Progenitor cell of endocrine pancreas (in vitro differentiated cells): ENCODE data around the gene EMC9. TPM values are rescaled to one million over a fixed set of nuclear protein-coding genes. Genes with fewer than 3 reads are reported as not detected.

ENCODE experiments used
- DNase-seq: peaks from one replicate; pipeline ENCODE4 v3.0.0; 2021; ENCODE audit warnings: low spot score; ENCODE audit not compliant: unreplicated experiment
- H3K27ac Mint-ChIP-seq: 2 replicates; pipeline ENCODE4 v1.8.0; 2021; ENCODE audit warnings: mild to moderate bottlenecking, moderate library complexity, mixed read lengths
- H3K27me3 Mint-ChIP-seq: 2 replicates; pipeline ENCODE4 v1.8.0; 2021; ENCODE audit warnings: mixed read lengths
- H3K36me3 Mint-ChIP-seq: 2 replicates; pipeline ENCODE4 v1.8.0; 2022; ENCODE audit warnings: mixed read lengths; ENCODE audit not compliant: insufficient read depth
- H3K4me1 Mint-ChIP-seq: 2 replicates; pipeline ENCODE4 v1.8.0; 2021; ENCODE audit warnings: low read depth, mixed read lengths
- H3K4me3 Mint-ChIP-seq: 2 replicates; pipeline ENCODE4 v1.8.0; 2021; ENCODE audit warnings: low read depth, mild to moderate bottlenecking, moderate library complexity, mixed read lengths
- H3K9me3 Mint-ChIP-seq: 2 replicates; pipeline ENCODE4 v1.8.0; 2021; ENCODE audit warnings: low read depth, mixed read lengths
- CTCF ChIP-seq: fragments of 200-600 bp; sonication (generic); IDR thresholded peaks from one replicate; pipeline ENCODE4 v1.5.0; 2021; ENCODE audit warnings: antibody characterized with exemption, mild to moderate bottlenecking; ENCODE audit not compliant: unreplicated experiment
- total RNA-seq: library from RNA; stranded (reverse); gene quantifications from 2 replicates; pipeline ENCODE4 v1.2.1, GENCODE V29; 2021

The EMC9 gene
- total RNA-seq, 1 donor from 2014 or later, result 22.9 TPM

DNA sequence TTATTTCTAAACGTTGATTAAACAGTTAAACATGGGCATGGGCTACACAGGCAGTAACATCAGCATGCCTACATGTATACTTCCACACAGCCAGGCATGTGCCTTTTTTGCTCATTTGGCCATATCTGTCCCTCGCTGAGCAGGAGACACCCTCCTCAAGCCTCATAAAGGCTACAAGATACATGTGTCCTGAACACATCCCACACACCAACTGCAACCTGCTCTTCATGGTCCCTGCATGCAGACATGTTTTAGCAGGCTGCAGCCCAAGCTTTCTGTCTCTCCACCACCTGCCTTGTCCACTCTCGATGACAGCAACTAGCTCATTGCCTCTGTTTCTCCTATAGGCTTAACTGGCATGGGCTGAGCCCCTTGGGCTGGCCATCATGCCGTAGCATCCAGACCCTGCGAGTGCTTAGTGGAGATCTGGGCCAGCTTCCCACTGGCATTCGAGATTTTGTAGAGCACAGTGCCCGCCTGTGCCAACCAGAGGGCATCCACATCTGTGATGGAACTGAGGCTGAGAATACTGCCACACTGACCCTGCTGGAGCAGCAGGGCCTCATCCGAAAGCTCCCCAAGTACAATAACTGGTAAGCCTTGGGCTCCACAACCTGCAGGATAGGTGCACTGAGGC is 44.7 kb downstream of the EMC9 start:
- Mint-ChIP-seq H3K27ac (no peak overlapping the region), H3K9me3 (no peaks in the 10 kb centered on the region), H3K4me1 (peaks cover 14% of the 10 kb centered on the region), H3K36me3 (peaks cover 4% of the 10 kb centered on the region), H3K4me3 (peak overlapping the region; percentile 12), H3K27me3 (no peaks in the 10 kb centered on the region)
- TF ChIP-seq CTCF, result no peak
- no peak for DNase-seq

DNA sequence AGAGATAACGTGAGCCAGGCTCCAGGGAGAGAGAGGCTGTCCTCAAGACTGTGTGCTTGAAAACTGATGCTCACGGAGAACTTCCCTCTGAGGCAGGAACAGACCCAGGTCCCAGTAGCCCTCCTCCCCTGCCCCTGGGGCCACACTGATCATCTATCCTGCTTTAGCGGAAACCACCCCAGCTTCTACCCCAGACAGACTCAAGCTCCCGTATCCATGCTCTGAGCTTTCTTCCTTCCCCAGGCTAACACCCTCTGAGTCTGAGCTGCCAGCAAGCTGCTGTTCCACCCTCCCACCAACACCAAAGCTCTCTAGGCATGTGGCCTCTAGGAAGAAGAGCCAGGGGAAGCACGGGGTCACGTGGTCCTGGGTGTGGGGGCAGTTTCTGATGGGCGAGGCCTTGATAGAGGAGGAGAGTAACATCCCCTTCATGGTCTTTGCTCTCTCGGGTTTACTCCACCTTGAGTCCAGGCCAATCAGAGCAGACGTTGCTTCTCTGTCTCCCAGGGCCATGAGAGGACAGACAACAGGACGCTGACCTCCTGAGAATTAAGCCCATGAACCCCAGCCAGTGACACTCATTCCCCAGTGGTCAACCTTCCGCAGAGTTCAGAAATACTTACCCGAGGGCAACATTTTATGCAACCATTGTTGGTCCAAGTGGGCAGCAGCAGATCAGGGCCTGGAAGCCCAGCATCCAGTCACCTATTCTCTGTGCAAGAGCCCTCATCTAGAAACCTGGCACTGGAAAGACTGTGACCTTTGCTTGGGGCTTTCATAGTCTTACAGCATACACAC is 45.9 kb downstream of the EMC9 start:
- Mint-ChIP-seq H3K36me3 (peaks cover 3% of the 10 kb centered on the region), H3K4me1 (peaks cover 14% of the 10 kb centered on the region), H3K9me3 (no peaks in the 10 kb centered on the region), H3K27me3 (no peaks in the 10 kb centered on the region), H3K4me3 (peak overlapping the region; percentile 96), H3K27ac (peak overlapping the region; percentile 96)
- no peak for TF ChIP-seq CTCF
- DNase-seq, result no peak

GRCh38 chr14:24094841-24095270 is 46.5 kb downstream of the EMC9 start:
- no peak for DNase-seq
- H3K27ac Mint-ChIP-seq, result peak overlapping the region; percentile 96
- H3K4me1 Mint-ChIP-seq, result peaks cover 14% of the 10 kb centered on the region
- H3K9me3 Mint-ChIP-seq, result no peaks in the 10 kb centered on the region
- H3K36me3 Mint-ChIP-seq, result peaks cover 1% of the 10 kb centered on the region
- H3K4me3 Mint-ChIP-seq, result peak overlapping the region; percentile 96
- no peaks in the 10 kb centered on the region for H3K27me3 Mint-ChIP-seq
- TF ChIP-seq CTCF, result no peak

DNA sequence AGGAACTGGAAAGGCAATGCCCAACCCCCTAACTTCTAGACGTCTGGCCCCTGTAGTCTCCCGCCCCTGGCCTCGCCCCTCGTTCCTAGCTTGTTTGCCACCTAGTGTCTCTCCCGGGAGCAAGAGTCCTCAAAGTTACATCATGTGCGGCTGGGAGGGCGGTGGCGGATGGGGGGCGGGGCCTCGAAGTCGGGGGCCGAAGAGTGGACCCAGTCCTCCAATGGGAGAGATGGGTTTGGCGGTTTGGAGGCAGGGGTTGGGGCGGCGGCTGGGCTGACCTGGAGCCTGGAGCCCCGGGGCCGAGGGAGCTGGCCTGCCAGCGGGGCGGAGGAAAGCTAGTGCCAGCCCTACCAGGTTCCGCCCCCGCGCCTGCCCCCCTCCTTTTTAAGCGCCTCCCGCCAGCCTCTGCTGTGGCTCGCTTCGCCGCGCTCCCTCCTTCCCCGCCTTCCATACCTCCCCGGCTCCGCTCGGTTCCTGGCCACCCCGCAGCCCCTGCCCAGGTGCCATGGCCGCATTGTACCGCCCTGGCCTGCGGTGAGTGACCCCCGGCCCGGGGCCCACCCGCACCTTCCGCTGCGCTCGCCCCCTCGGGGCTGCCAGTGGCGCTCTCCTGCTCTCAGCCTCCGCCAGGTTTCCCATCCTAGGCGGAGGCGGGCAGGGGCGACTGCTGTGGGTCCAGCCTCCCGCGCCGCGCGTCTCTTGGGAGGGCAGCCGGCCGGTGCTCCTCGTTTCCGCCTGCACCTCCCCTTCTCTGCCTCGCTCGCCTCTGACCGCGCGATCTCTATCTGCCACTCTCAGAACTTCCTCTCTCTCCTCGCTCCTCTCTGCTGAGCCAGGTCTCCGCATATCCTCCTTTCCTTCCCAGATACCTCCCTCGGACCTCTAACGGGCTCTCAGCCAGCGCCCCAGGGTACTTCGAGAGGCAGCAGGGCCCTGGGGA is 47.2 kb downstream of the EMC9 start, which contains the start of gene PCK2:
Gene PCK2 (plus strand): TSS at position 411 of the 940 bp plus-strand sequence. CDS start 95 bp downstream, at position 506.
- Mint-ChIP-seq H3K4me3 (peak within 1 kb of the TSS; percentile 96), H3K27ac (peak within 1 kb of the TSS; percentile 96), H3K9me3 (no peaks in the 10 kb centered on the region), H3K36me3 (no peaks in the 10 kb centered on the region), H3K4me1 (peaks cover 14% of the 10 kb centered on the region), H3K27me3 (no peaks in the 10 kb centered on the region)
- TF ChIP-seq CTCF, result peak; percentile 11
- DNase-seq, result peak; percentile 74
